Fibroblast of peridontal ligament (primary cell): ENCODE measurements around the gene NUDT22.

ENCODE experiments used
- DNase-seq: peaks from one replicate; pipeline ENCODE4 v3.0.0-alpha.2; 2010; ENCODE audit errors: extremely low read depth

Gene NUDT22

GRCh38 chr11:64206457-64207255, 19.4 kb upstream of the NUDT22 start, which contains the start of gene FERMT3:
Gene FERMT3, plus strand, starts transcription at chr11:64206721. Its CDS starts 644 bp downstream, at chr11:64207365.
- no peak for DNase-seq

DNA sequence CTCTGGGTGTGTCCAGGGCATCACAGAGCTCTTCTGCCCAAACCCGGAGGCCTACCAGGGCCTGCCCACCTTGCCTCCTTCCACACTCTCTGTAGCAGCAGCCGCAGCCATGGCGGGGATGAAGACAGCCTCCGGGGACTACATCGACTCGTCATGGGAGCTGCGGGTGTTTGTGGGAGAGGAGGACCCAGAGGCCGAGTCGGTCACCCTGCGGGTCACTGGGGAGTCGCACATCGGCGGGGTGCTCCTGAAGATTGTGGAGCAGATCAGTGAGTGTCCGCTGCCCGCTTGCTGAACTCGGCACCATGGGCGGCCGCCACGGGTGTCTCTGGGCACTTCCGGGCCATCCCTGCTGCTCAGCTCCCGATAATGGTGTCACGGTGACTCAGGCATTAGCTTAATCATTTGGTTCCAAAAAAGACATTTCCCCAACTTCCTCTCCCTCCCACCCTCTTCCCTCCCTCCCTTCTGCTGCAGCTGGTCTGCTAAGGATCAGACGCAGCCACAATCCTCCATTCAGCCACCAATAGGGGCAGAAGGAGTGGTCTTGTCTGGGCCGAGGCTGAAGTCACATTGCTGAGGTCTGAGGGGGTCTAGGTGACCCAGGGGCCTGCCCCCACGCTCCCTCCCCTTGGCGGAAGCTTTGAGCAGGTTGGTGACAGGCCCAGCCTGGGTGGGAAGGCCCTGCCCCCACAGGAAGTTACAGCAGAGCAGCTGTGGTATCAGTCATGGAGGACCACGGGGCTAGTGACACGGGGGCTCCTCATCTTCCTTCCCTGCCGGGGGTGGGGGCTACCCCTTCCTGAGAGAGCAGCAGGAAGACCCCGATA, 18.6 kb upstream of the NUDT22 start:
- DNase-seq, result peak; percentile 49

GRCh38 chr11:64208086-64208795, 17.8 kb upstream of the NUDT22 start:
- no peak for DNase-seq

DNA sequence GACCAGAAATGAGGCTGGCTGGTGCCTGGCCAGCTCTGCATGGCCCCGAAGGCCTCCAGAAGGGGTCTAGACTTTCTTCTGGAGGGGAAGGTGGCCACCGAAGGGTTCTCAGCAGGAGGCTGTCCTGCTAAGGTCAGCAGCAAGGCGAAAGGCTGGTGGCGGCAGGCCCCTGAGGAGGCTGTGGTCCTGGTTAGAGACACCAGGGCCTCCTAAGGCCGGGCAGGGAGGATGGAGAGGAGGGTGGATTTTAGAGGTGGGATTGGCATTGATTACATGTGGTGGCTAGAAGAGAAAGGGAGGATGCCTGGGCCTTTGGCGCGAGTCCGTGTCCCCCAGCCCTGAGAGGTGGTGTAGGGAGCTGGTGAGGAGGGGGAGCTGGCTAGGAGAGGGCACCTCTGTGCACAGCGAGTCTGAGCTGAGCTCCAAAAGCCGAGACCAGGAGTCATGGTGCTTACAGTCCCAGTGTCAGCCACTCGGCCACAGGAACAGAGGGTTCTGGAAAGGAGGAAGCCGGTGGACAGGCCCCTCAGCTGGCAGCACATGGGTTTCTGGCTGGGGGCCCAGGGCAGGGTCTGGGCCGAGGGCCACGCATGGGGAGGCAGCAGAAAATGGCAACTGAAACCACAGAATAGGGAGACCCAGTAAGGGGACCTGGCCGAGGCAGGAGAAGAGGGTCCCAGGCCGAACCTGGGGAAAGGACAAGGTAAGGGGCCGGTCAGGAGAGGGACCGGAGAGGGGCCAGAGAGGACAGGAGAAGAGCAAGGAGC, 17.1 kb upstream of the NUDT22 start:
- DNase-seq, result no peak

GRCh38 chr11:64209563-64209843, 16.6 kb upstream of the NUDT22 start:
- no peak for DNase-seq

GRCh38 chr11:64210301-64211020, 15.6 kb upstream of the NUDT22 start:
- DNase-seq, result no peak

GRCh38 chr11:64211181-64211872, 14.7 kb upstream of the NUDT22 start:
- DNase-seq, result no peak

- DNase-seq, result no peak
Measured at GRCh38 chr11:64216879-64217278, 9.2 kb upstream of the NUDT22 start.

- no peak for DNase-seq
Measured at GRCh38 chr11:64218628-64219353, 7.3 kb upstream of the NUDT22 start.

DNA sequence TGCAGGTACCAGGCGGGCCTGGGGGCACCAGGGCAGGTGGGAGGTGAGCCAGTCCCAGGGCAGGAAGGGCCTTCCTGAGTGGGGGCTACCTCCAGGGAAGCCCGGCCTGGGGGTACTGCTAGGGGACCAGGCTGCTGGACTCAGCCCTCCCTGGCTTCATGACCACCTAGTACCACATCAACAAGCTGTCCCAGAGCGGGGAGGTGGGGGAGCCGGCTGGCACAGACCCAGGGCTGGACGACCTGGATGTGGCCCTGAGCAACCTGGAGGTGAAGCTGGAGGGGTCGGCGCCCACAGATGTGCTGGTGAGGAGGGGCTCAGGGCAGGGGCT, 6.8 kb upstream of the NUDT22 start:
- no peak for DNase-seq

DNA sequence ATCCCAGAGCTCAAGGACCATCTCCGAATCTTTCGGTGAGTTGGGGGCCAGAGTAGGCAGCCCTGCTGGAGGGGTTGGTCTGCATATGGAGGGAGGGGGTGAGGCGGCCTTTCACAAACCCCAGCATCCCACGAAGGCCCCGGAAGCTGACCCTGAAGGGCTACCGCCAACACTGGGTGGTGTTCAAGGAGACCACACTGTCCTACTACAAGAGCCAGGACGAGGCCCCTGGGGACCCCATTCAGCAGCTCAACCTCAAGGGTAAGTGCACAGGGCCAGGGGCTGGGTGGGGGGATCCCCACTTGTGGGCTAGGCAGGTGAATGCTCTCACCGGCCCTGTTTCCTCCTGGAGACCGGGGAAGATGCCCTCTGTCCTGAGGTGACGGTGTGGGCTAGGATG, 6.3 kb upstream of the NUDT22 start:
- no peak for DNase-seq

GRCh38 chr11:64220271-64220670, 5.8 kb upstream of the NUDT22 start:
- DNase-seq, result no peak

GRCh38 chr11:64220798-64221197, 5.3 kb upstream of the NUDT22 start:
- DNase-seq, result no peak

DNA sequence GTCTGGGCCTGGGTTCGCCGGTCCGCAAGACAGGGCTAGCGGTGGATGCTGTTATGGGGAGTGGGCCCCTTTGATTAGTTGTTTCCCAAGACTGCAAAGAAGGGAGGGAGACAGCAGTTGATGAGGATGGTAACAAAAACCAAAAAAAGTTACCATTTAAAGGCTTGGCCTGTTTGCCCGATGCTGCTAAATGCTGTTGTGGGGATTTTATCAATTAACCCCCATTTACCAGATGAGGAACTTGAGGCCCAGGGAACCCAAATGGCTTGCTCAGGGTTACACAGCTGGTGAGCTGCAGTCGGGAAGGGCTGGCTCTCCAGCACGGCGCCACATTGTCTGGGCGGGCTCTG, 3.4 kb upstream of the NUDT22 start:
- no peak for DNase-seq

- DNase-seq, result no peak
Measured at GRCh38 chr11:64223001-64223651, 2.9 kb upstream of the NUDT22 start.

- no peak for DNase-seq
Measured at GRCh38 chr11:64224151-64224890, 1.8 kb upstream of the NUDT22 start.

GRCh38 chr11:64224891-64225607, 1.0 kb upstream of the NUDT22 start:
- DNase-seq, result no peak

DNA sequence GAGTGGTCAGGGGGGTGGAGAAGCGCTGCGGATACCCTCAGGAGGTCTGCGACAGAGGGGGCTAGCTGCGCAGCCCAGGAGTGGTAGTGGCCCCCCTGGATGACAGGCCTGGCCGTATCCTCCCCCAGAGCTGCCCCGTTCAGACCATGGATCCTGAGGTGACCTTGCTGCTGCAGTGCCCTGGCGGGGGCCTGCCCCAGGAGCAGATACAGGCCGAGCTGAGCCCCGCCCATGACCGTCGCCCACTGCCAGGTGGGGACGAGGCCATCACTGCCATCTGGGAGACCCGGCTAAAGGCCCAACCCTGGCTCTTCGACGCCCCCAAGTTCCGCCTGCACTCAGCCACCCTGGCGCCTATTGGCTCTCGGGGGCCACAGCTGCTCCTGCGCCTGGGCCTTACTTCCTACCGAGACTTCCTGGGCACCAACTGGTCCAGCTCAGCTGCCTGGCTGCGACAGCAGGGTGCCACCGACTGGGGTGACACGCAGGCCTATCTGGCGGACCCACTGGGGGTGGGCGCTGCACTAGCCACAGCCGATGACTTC, 505 bp downstream of the NUDT22 start:
- no peak for DNase-seq
